Endodermal cell (in vitro differentiated cells): ENCODE measurements around the gene MORN1. TPM values are rescaled to one million over a fixed set of nuclear protein-coding genes. Genes with fewer than 3 reads are reported as not detected.

Experiments
- DNase-seq: peaks from one replicate; pipeline ENCODE4 v3.0.0-alpha.2; 2017
- H3K27ac ChIP-seq: 2 replicates; pipeline ENCODE4 v1.5.1; 2013; ENCODE audit warnings: mild to moderate bottlenecking, low read depth, low read length, moderate library complexity
- H3K27me3 ChIP-seq: 2 replicates; pipeline ENCODE4 v1.6.1; 2013; ENCODE audit warnings: mild to moderate bottlenecking, low read length, moderate library complexity; ENCODE audit not compliant: insufficient read depth, control insufficient read depth, poor library complexity, severe bottlenecking
- H3K36me3 ChIP-seq: 2 replicates; pipeline ENCODE4 v1.7.0; 2013; ENCODE audit warnings: mild to moderate bottlenecking, low read length, moderate library complexity; ENCODE audit not compliant: control insufficient read depth, insufficient read depth
- H3K4me1 ChIP-seq: one replicate; pipeline ENCODE4 v1.7.0; 2013; ENCODE audit warnings: low read length; ENCODE audit not compliant: control insufficient read depth, insufficient read depth
- H3K4me3 ChIP-seq: 2 replicates; pipeline ENCODE4 v1.5.1; 2013; ENCODE audit warnings: mild to moderate bottlenecking, low read length, moderate library complexity
- H3K9ac ChIP-seq: 2 replicates; pipeline ENCODE4 v1.6.1; 2013; ENCODE audit warnings: mild to moderate bottlenecking, low read length, moderate library complexity; ENCODE audit not compliant: poor library complexity, severe bottlenecking; ENCODE audit errors: extremely low read depth
- H3K9me3 ChIP-seq: 2 replicates; pipeline ENCODE4 v1.6.1; 2013; ENCODE audit warnings: mild to moderate bottlenecking, low read length, moderate library complexity; ENCODE audit not compliant: control insufficient read depth
- H3K27ac Mint-ChIP-seq: 2 replicates; pipeline ENCODE4 v1.8.0; 2020; ENCODE audit warnings: mixed read lengths
- H3K27me3 Mint-ChIP-seq: 2 replicates; pipeline ENCODE4 v1.8.0; 2021; ENCODE audit warnings: mild to moderate bottlenecking, mixed read lengths; ENCODE audit not compliant: insufficient read depth
- H3K36me3 Mint-ChIP-seq: 2 replicates; pipeline ENCODE4 v1.8.0; 2020; ENCODE audit warnings: low read depth, mixed read lengths
- H3K4me1 Mint-ChIP-seq: 2 replicates; pipeline ENCODE4 v1.8.0; 2020; ENCODE audit warnings: mixed read lengths
- H3K4me3 Mint-ChIP-seq: 2 replicates; pipeline ENCODE4 v1.8.0; 2020; ENCODE audit warnings: mild to moderate bottlenecking, moderate library complexity, mixed read lengths
- H3K9me3 Mint-ChIP-seq: 2 replicates; pipeline ENCODE4 v1.8.0; 2020; ENCODE audit warnings: mild to moderate bottlenecking, mixed read lengths
- WGBS, 2 experiments: methylation state at CpG; one replicate each; pipeline versions ENCODE4 v1.1.5 to v1.1.7; 2013; ENCODE audit warnings: missing lambda C conversion rate in 2 of 2, mixed read lengths in 1 of 2; ENCODE audit not compliant: insufficient coverage in 1 of 2, insufficient read length in 1 of 2; 5-methylcytosine and 5-hydroxymethylcytosine counted together
- total RNA-seq, 2 donors: library from RNA; stranded (reverse); fragmentation: NEBNext Ultra II Directional in 1 of 2; extraction: Animal tissue kit (Norgen Biotek cat#: 25700) in 1 of 2; gene quantifications; 2 replicates in 1 of 2; 3 replicates in 1 of 2; pipeline ENCODE4 v1.2.1, GENCODE V29; 2021
- TF ChIP-seq, protein P1 (sequence below): fragments of 200-600 bp; sonication (generic); conservative IDR thresholded peaks from 2 replicates; pipeline ENCODE4 v1.5.0; 2021; ENCODE audit warnings: antibody characterized with exemption, mild to moderate bottlenecking

Gene MORN1
- total RNA-seq, 2 donors from 2014 or later = 21.3 to 24.9 TPM

DNA sequence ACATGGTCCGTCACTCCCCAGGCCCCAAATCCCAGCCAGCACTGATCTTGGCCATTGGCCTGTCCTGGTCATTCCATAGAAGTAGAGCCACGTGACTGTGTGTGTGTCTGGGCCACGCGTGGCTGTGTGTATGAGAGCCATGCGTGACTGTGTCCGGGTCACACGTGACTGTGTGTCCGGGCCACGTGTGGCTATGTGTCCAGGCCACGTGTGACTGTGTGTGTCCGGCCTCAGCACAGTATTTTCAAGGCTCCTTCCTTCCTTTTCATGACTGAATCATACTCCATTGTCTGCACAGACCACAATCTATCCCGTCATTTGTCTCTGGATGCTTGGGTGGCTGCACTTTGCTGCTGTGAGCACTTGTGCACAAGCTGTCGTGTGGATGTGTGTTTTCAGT lies 95.8 kb downstream of the MORN1 start:
- no peaks in the 10 kb centered on the region for H3K27me3 Mint-ChIP-seq
- no peak for DNase-seq
- Histone ChIP-seq H3K27ac (no peak overlapping the region), H3K9me3 (no peaks in the 10 kb centered on the region), H3K9ac (no peak overlapping the region), H3K4me3 (no peak overlapping the region), H3K27me3 (no peaks in the 10 kb centered on the region), H3K4me1 (no peaks in the 10 kb centered on the region), H3K36me3 (peaks cover 7% of the 10 kb centered on the region)
- WGBS, 2 experiments = 95 to 96% methylated on average over 11 to 13 of the region's 13 CpGs
- H3K4me3 Mint-ChIP-seq = no peak overlapping the region
- H3K9me3 Mint-ChIP-seq = no peaks in the 10 kb centered on the region
- H3K4me1 Mint-ChIP-seq = no peaks in the 10 kb centered on the region
- no peak overlapping the region for H3K27ac Mint-ChIP-seq
- TF ChIP-seq, protein P1, sequence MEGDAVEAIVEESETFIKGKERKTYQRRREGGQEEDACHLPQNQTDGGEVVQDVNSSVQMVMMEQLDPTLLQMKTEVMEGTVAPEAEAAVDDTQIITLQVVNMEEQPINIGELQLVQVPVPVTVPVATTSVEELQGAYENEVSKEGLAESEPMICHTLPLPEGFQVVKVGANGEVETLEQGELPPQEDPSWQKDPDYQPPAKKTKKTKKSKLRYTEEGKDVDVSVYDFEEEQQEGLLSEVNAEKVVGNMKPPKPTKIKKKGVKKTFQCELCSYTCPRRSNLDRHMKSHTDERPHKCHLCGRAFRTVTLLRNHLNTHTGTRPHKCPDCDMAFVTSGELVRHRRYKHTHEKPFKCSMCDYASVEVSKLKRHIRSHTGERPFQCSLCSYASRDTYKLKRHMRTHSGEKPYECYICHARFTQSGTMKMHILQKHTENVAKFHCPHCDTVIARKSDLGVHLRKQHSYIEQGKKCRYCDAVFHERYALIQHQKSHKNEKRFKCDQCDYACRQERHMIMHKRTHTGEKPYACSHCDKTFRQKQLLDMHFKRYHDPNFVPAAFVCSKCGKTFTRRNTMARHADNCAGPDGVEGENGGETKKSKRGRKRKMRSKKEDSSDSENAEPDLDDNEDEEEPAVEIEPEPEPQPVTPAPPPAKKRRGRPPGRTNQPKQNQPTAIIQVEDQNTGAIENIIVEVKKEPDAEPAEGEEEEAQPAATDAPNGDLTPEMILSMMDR = no peak
- peaks cover 17% of the 10 kb centered on the region for H3K36me3 Mint-ChIP-seq

- 91% methylated on average over 5 of the region's 5 CpGs; no CpG with 5 or more reads in 1 of the 2 experiments for WGBS, 2 experiments
- no peak for DNase-seq
- no peaks in the 10 kb centered on the region for H3K9me3 Mint-ChIP-seq
- Histone ChIP-seq H3K27me3 (no peaks in the 10 kb centered on the region), H3K4me1 (no peaks in the 10 kb centered on the region), H3K27ac (peak overlapping the region; percentile 17), H3K36me3 (peaks cover 7% of the 10 kb centered on the region), H3K9me3 (no peaks in the 10 kb centered on the region), H3K4me3 (no peak overlapping the region), H3K9ac (no peak overlapping the region)
- H3K27ac Mint-ChIP-seq = no peak overlapping the region
- no peak overlapping the region for H3K4me3 Mint-ChIP-seq
- TF ChIP-seq, protein P1 = no peak
- H3K27me3 Mint-ChIP-seq = no peaks in the 10 kb centered on the region
- peaks cover 17% of the 10 kb centered on the region for H3K36me3 Mint-ChIP-seq
- H3K4me1 Mint-ChIP-seq = no peaks in the 10 kb centered on the region
Measured at GRCh38 chr1:2294725-2295078, 96.7 kb downstream of the MORN1 start.

DNA sequence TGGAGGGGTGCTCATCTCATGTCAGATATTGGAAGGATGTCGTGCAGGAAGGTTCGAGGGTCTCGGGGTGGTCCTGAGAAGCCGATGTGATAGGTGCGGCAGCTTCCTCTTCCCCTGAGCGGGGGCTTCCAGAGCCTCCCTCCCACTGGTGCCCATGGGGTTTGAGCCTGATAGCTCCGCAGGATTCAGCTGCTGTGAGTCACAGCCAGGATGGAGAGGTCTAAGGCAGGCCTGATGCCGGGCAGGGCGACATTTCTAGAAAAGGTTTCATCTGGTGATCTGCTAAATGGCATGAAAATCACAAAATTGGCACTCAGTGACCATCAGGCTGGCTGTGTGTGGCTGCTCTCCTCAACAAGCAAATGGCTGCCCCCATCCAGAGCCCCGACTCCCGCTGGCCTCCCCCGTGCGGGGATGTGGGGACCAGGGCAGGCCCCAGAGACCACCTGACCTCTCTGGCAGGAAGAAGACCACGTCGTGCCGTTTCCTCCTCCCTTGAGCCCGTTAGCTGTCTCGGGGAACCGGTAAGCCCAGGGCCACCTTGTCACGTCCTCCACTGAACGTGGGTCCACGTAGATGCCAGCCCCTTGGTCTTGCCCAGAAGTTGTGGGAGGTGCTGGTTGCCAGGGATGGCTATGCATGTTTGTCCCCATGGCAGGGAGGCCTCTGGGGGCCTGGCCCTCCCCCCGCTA lies 97.2 kb downstream of the MORN1 start:
- TF ChIP-seq, protein P1 = no peak
- Mint-ChIP-seq H3K36me3 (peaks cover 17% of the 10 kb centered on the region), H3K27me3 (no peaks in the 10 kb centered on the region), H3K4me3 (no peak overlapping the region), H3K4me1 (no peaks in the 10 kb centered on the region), H3K27ac (no peak overlapping the region), H3K9me3 (no peaks in the 10 kb centered on the region)
- Histone ChIP-seq H3K27ac (peak overlapping the region; percentile 17), H3K27me3 (no peaks in the 10 kb centered on the region), H3K9ac (no peak overlapping the region), H3K4me1 (no peaks in the 10 kb centered on the region), H3K36me3 (peaks cover 7% of the 10 kb centered on the region), H3K4me3 (no peak overlapping the region), H3K9me3 (no peaks in the 10 kb centered on the region)
- 96 to 98% methylated on average over 10 to 23 of the region's 23 CpGs for WGBS, 2 experiments
- DNase-seq = no peak
